ENCODE data around the gene PPP2R3A.
"Not testable (repeated sequence)": the region's sequence is repeated elsewhere in the genome, so short reads cannot be mapped to it uniquely, and the experiment has no call there.

PPP2R3A gene

DNA sequence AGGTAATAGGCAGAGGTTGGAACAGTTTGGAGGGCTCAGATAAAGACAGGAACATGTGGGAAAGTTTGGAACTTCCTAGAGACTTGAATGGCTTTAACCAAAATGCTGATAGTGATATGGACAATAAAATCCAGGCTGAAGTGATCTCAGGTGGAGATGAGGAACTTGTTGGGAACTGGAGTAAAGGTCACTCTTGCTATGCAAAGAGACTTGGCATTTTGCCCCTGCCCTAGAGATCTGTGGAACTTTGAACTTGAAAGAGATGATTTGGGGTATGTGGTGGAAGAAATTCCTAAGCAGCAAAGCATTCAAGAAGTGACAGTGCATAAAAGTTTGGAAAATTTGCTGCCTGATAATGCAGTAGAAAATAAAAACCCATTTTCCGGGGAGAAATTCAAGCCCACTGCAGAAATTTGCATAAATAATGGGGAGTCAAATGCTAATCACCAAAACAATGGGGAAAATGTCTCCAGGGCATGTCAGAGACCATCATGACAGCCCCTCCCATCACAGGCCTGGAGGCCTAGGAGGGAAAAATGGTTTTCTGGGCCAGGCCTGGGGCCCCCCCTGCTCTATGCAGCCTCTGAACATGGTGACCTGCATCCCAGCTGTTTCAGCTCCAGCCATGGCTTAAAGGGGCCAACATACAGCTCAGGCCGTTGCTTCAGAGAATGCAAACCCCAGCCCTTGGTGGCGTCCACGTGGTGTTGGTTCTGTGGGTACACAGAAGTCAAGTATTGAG, 118.3 kb downstream of the PPP2R3A start:
- DNase-seq = not testable (repeated sequence)

DNA sequence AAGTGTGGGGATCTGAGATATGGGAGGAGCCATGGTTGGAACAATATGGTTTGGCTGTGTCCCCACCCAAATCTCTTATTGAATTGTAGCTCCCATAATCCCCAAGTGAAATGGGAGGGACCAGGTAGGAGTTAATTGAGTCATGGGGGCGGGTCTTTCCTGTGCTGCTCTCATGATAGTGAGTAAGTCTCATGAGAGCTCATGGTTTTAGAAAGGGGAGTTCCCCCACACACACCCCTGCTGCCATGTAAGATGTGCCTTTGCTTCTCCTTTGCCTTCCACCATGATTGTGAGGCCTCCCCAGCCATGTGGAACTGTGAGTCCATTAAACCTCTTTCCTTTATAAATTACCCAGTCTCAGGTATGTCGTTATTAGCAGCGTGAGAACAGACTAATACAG, 119.5 kb downstream of the PPP2R3A start:
- DNase-seq = not testable (repeated sequence)

DNA sequence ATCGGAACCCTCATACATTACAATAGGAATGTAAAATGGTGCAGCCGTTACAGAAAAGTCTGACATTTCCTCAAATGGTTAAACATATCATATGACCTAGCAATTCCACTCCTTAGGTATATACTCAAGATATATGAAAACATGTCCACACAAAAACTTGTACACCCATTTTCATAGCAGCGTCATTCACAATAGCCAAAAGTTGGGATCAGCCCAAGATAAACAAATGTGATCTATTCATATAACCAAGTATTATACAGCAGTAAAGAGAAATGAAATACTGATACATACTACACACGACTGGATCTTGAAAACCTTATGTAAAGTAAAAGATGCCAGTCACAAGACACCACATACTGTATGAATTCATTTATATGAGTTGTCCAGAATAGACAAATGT, 128.2 kb downstream of the PPP2R3A start:
- DNase-seq = no peak

DNA sequence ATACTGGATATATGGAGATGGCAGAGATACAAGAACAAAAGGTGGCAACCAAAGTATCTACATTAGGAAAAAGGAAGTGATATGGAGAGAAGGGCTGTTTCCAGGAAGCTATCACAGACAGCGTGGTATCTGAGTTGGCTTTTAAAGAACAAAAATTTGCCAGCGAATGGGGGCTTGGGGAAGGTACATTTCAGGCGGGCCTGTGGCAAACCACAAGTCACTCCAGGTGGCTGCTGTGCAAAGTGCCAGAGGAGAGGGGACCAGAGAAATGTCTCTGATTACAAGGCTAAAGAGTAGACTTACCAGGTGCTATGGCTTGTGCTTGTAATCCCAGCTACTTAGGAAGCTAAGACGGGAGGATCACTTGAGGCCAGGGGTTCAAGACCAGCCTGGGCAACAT, 139.5 kb downstream of the PPP2R3A start:
- DNase-seq = no peak

- no peak for DNase-seq
These were observed 140.6 kb downstream of the PPP2R3A start for GRCh38 chr3:136106101-136106500.

- DNase-seq = no peak
These were observed 144.0 kb downstream of the PPP2R3A start for GRCh38 chr3:136109499-136109898.

GRCh38 chr3:136110481-136110880, 145.0 kb downstream of the PPP2R3A start:
- DNase-seq = no peak

GRCh38 chr3:136114421-136114820, 148.9 kb downstream of the PPP2R3A start:
- no peak for DNase-seq

DNA sequence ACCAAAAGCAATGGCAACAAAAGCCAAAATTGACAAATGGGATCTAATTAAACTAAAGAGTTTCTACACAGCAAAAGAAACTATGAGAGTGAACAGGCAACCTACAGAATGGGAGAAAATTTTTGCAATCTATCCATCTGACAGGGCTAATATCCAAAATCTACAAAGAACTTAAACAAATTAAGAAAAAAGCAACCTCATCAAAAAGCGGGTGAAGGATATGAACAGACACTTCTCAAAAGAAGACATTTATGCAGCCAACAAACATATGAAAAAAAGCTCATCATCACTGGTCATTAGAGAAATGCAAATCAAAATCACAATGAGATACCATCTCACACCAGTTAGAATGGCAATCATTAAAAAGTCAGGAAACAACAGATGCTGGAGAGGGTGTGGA, 153.8 kb downstream of the PPP2R3A start:
- DNase-seq = not testable (repeated sequence)

DNA sequence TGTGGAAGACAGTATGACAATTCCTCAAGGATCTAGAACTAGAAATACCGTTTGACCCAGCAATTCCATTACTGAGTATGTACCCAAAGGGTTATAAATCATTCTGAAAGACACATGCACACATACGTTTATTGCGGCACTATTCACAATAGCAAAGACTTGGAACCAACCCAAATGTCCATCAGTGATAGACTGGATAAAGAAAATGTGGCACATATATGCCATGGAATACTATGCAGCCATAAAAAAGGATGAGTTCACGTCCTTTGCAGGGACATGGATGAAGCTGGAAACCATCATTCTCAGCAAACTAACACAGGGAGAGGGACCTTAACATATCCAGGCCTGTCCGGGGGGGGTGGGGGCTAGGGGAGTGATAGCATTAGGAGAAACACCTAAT, 154.3 kb downstream of the PPP2R3A start:
- DNase-seq = not testable (repeated sequence)

GRCh38 chr3:136120373-136121348, 155.1 kb downstream of the PPP2R3A start:
- no peak for DNase-seq

DNA sequence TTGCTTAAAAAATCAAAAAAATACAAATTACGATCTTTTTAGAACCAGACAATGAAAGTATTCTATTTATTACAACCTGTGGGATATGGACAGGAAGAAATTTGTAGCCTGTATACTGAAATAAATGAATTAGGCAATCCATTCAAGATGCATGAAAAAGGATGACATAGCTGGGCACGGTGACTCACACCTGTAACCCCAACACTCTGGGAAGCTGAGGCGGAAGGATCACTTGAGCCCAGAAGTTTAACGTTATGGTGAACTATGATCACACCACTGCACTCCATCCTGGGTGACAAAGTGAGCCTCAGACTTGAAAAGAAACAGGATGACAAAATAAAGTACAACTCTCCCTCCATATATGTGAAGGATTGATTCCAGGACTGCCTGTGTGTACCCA, 156.5 kb downstream of the PPP2R3A start:
- no peak for DNase-seq

DNA sequence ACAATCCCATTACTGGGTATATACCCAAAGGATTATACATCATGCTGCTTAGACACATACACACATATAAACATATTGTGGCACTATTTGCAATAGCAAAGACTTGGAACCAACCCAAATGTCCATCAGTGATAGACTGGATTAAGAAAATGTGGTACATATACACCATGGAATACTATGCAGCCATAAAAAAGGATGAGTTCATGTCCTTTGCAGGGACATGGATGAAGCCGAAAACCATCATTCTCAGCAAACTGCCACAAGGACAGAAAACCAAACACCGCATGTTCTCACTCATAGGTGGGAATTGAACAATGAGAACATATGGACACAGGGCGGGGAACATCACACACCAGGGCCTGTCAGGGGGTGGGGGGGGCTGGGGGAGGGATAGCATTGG, 166.1 kb downstream of the PPP2R3A start:
- not testable (repeated sequence) for DNase-seq

DNA sequence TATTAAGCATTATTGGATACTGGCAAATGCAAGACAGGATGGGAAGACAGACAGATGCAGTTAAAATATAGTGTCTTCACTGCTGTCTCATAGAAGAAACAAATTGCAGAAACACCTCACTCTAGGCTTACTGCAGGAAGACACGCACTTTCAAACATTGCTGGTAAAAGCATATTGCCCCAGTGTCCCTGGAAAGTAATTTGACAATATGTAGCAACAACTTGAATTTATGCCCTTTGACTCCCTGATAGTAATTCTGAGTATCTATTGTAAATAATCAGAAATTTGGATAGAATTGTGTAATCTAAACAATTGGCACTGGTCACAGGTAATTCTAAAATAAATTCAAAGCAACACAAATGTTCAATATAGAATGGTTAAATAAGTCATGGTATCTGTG, 168.6 kb downstream of the PPP2R3A start:
- no peak for DNase-seq

- no peak for DNase-seq
These were observed 169.7 kb downstream of the PPP2R3A start for GRCh38 chr3:136135039-136135802.

DNA sequence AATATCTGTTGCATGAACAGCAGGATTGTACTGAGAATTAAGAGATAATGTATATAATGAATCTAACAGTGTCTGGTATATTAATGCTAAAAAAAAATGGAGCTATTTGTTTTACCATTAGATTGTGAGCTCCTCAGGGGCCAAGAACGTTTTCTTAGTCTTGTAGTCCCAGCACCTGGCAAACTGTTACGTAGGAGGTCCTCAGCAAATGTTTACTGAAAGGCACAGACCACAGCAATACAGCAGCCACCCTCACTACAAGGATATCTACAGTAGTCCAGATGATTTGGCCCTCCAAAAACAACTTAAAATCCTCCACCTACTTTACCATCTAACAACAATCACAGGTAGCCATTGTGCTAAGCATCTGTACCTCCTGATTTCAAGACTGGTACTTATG, 170.9 kb downstream of the PPP2R3A start:
- DNase-seq = no peak

DNA sequence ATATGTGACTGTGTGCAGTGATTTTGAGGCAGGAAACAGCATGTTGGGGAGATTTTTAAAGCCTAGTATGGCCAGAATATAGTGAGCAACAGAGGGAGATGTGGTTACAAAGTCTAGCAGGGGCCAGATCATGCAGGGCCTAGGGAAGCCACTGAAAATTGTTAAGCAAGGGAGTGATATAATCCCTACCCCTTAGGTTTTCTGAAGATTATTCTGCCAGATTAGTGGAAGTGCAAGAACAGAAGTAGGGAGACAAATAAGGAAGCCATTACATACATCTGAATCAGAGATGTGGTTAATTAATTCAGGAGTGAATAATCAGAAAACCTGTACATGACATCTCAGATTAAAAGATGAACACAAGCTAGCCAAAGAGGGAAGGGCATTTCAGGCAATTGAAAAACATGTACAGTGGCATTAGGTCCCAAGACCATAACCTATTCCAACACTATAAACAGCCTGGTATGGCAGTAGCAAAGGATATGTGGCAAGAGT, 175.8 kb downstream of the PPP2R3A start:
- DNase-seq = no peak

- DNase-seq = no peak
These were observed 176.4 kb downstream of the PPP2R3A start for GRCh38 chr3:136141891-136142290.

- no peak for DNase-seq
These were observed 177.1 kb downstream of the PPP2R3A start for GRCh38 chr3:136142592-136142991.

DNA sequence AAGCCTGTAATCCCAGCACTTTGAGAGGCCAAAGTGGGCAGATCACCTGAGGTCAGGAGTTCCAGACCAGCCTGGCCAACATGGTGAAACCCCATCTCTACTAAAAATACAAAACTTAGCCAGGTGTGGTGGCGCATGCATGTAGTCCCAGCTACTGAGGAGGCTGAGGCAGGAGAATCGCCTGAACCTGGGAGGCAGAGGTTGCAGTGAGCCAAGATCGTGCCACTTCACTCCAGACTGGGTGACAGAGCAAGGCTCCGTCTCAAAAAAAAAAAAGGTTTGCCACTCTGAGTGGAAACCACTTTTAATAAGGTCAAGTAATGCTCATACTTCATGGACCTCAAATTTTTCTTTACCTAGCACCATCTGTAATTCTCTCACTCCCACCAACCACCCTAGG, 178.9 kb downstream of the PPP2R3A start:
- not testable (repeated sequence) for DNase-seq

- DNase-seq = no peak
These were observed 181.6 kb downstream of the PPP2R3A start for GRCh38 chr3:136146981-136147729.

Measured in hypothalamus (tissue), 51 donors.